Naive B cell (primary cell): ENCODE results near the gene SLC10A6. TPM values are rescaled to one million over a fixed set of nuclear protein-coding genes. Genes with fewer than 3 reads are reported as not detected.

Experiments used
- ATAC-seq, 2 donors: fragments of 150-1000 bp; cut with Tn5 transposase; 2 replicates each; pipeline ENCODE4 v1.10.0; 2021; ENCODE audit warnings: low read depth in 2 of 2, mild to moderate bottlenecking in 2 of 2, moderate library complexity in 2 of 2
- DNase-seq: peaks from one replicate; pipeline ENCODE4 v3.0.0; 2022
- H3K27ac Mint-ChIP-seq, 6 donors: one replicate each; pipeline ENCODE4 v1.8.0; 2020 to 2022; ENCODE audit warnings: mild to moderate bottlenecking in 6 of 6, mixed read lengths in 6 of 6, moderate library complexity in 5 of 6, inconsistent platforms in 2 of 6
- H3K27me3 Mint-ChIP-seq, 3 donors: one replicate each; pipeline ENCODE4 v1.8.0; 2021 to 2022; ENCODE audit warnings: mixed read lengths in 3 of 3, mild to moderate bottlenecking in 1 of 3
- H3K36me3 Mint-ChIP-seq, 2 donors: one replicate each; pipeline ENCODE4 v1.8.0; 2020 to 2022; ENCODE audit warnings: mixed read lengths in 2 of 2, inconsistent platforms in 1 of 2, mild to moderate bottlenecking in 1 of 2
- H3K4me1 Mint-ChIP-seq, 3 donors: one replicate each; pipeline ENCODE4 v1.8.0; 2020 to 2022; ENCODE audit warnings: mixed read lengths in 3 of 3, inconsistent platforms in 1 of 3, mild to moderate bottlenecking in 1 of 3, moderate library complexity in 1 of 3
- H3K4me3 Mint-ChIP-seq, 8 donors: one replicate each; pipeline ENCODE4 v1.8.0; 2020 to 2022; ENCODE audit warnings: mild to moderate bottlenecking in 8 of 8, mixed read lengths in 8 of 8, moderate library complexity in 8 of 8, inconsistent platforms in 2 of 8
- H3K9me3 Mint-ChIP-seq, 7 donors: one replicate each; pipeline ENCODE4 v1.8.0; 2020 to 2022; ENCODE audit warnings: mixed read lengths in 7 of 7, mild to moderate bottlenecking in 5 of 7, inconsistent platforms in 2 of 7, moderate library complexity in 1 of 7
- polyA plus RNA-seq, 6 donors: library from polyadenylated mRNA; unstranded; fragments of 300-500 nt; fragmentation: Illumina TruSeq; gene quantifications; one replicate each; pipeline ENCODE4 v1.2.3, GENCODE V29; 2021; ENCODE audit warnings: low read depth in 6 of 6

SLC10A6 gene
- polyA plus RNA-seq = not detected

GRCh38 chr4:86848732-86849619, at the start of gene SLC10A6:
Gene SLC10A6, minus strand, starts transcription at chr4:86849384. Its CDS starts 269 bp downstream, at chr4:86849115.
- DNase-seq (no peak), ATAC-seq (no peak)
- no peak within 1 kb of the TSS for H3K4me3 Mint-ChIP-seq
- no peak within 1 kb of the TSS for H3K27ac Mint-ChIP-seq
- peaks cover 0 to 4% (median 0%) of the 10 kb centered on the region in 3 donors for H3K27me3 Mint-ChIP-seq
- H3K4me1 Mint-ChIP-seq = no peaks in the 10 kb centered on the region
- no peaks in the 10 kb centered on the region for H3K36me3 Mint-ChIP-seq
- peaks cover 0 to 9% (median 0%) of the 10 kb centered on the region in 7 donors for H3K9me3 Mint-ChIP-seq

GRCh38 chr4:86898562-86898961, 49.4 kb upstream of the SLC10A6 start:
- Mint-ChIP-seq H3K4me3 (no peak overlapping the region), H3K27ac (no peak overlapping the region), H3K36me3 (peaks cover 0 to 4% of the 10 kb centered on the region in 2 donors), H3K27me3 (peaks cover 0 to 11% (median 0%) of the 10 kb centered on the region in 3 donors), H3K9me3 (no peaks in the 10 kb centered on the region), H3K4me1 (no peaks in the 10 kb centered on the region)
- no peak for ATAC-seq
- no peak for DNase-seq

GRCh38 chr4:86896596-86896995, 47.4 kb upstream of the SLC10A6 start:
- H3K27me3 Mint-ChIP-seq = peaks cover 7 to 13% (median 9%) of the 10 kb centered on the region in 3 donors
- no peak for ATAC-seq
- peaks cover 0 to 1% of the 10 kb centered on the region in 2 donors for H3K36me3 Mint-ChIP-seq
- no peak overlapping the region for H3K27ac Mint-ChIP-seq
- H3K4me3 Mint-ChIP-seq = no peak overlapping the region
- no peak for DNase-seq
- H3K4me1 Mint-ChIP-seq = peaks cover 0 to 7% (median 6%) of the 10 kb centered on the region in 3 donors
- no peaks in the 10 kb centered on the region for H3K9me3 Mint-ChIP-seq

- peak; percentile 50 to 51 for ATAC-seq
- Mint-ChIP-seq H3K4me1 (peaks cover 0 to 12% (median 6%) of the 10 kb centered on the region in 3 donors), H3K27ac (no peak overlapping the region), H3K36me3 (no peaks in the 10 kb centered on the region), H3K4me3 (no peak overlapping the region), H3K27me3 (peaks cover 9 to 17% (median 16%) of the 10 kb centered on the region in 3 donors), H3K9me3 (no peaks in the 10 kb centered on the region)
- peak; percentile 38 for DNase-seq
Measured at GRCh38 chr4:86895692-86896488, 46.7 kb upstream of the SLC10A6 start.

GRCh38 chr4:86894455-86894854, 45.3 kb upstream of the SLC10A6 start:
- no peak overlapping the region for H3K4me3 Mint-ChIP-seq
- H3K27me3 Mint-ChIP-seq = peaks cover 15 to 29% (median 26%) of the 10 kb centered on the region in 3 donors
- H3K4me1 Mint-ChIP-seq = peaks cover 0 to 12% (median 6%) of the 10 kb centered on the region in 3 donors
- H3K36me3 Mint-ChIP-seq = no peaks in the 10 kb centered on the region
- H3K27ac Mint-ChIP-seq = no peak overlapping the region
- ATAC-seq = no peak
- no peak for DNase-seq
- no peaks in the 10 kb centered on the region for H3K9me3 Mint-ChIP-seq

GRCh38 chr4:86893136-86893535, 44.0 kb upstream of the SLC10A6 start:
- peaks cover 0 to 12% (median 6%) of the 10 kb centered on the region in 3 donors for H3K4me1 Mint-ChIP-seq
- H3K4me3 Mint-ChIP-seq = peak overlapping the region in 7 of 8 donors; percentile 13 to 88 (median 76)
- peak overlapping the region in 1 of 6 donors; percentile 5 for H3K27ac Mint-ChIP-seq
- DNase-seq (no peak), ATAC-seq (no peak)
- no peaks in the 10 kb centered on the region for H3K36me3 Mint-ChIP-seq
- H3K27me3 Mint-ChIP-seq = peaks cover 17 to 29% (median 26%) of the 10 kb centered on the region in 3 donors
- H3K9me3 Mint-ChIP-seq = no peaks in the 10 kb centered on the region

- Mint-ChIP-seq H3K27me3 (peaks cover 17 to 29% (median 26%) of the 10 kb centered on the region in 3 donors), H3K4me3 (peak overlapping the region; percentile 69 to 93 (median 83)), H3K9me3 (no peaks in the 10 kb centered on the region), H3K36me3 (no peaks in the 10 kb centered on the region), H3K4me1 (peaks cover 0 to 12% (median 6%) of the 10 kb centered on the region in 3 donors), H3K27ac (no peak overlapping the region)
- ATAC-seq = peak; percentile 38 to 43
- DNase-seq = no peak
Measured at GRCh38 chr4:86892636-86892960, 43.4 kb upstream of the SLC10A6 start.

- DNase-seq = peak; percentile 15
- ATAC-seq = peak; percentile 62 to 67
- Mint-ChIP-seq H3K9me3 (no peaks in the 10 kb centered on the region), H3K36me3 (no peaks in the 10 kb centered on the region), H3K4me3 (peak within 1 kb of the TSS; percentile 69 to 93 (median 84)), H3K27ac (peak within 1 kb of the TSS in 1 of 6 donors; percentile 5), H3K4me1 (peaks cover 0 to 12% (median 6%) of the 10 kb centered on the region in 3 donors), H3K27me3 (peaks cover 17 to 29% (median 26%) of the 10 kb centered on the region in 3 donors)
Measured at GRCh38 chr4:86891762-86892635, 42.8 kb upstream of the SLC10A6 start, which contains the start of gene C4orf36. Gene C4orf36, minus strand, starts transcription at chr4:86892422. Its CDS starts 902 bp downstream, at chr4:86891520.

GRCh38 chr4:86890790-86891189, 41.6 kb upstream of the SLC10A6 start:
- no peak for ATAC-seq
- H3K36me3 Mint-ChIP-seq = no peaks in the 10 kb centered on the region
- peaks cover 17 to 29% (median 26%) of the 10 kb centered on the region in 3 donors for H3K27me3 Mint-ChIP-seq

GRCh38 chr4:86879641-86880040, 30.5 kb upstream of the SLC10A6 start:
- no peaks in the 10 kb centered on the region for H3K27me3 Mint-ChIP-seq
- peaks cover 6 to 22% of the 10 kb centered on the region in 2 donors for H3K36me3 Mint-ChIP-seq
- DNase-seq = no peak
- ATAC-seq = no peak
- H3K9me3 Mint-ChIP-seq = peaks cover 6 to 40% (median 33%) of the 10 kb centered on the region in 7 donors
- H3K4me3 Mint-ChIP-seq = no peak overlapping the region
- H3K27ac Mint-ChIP-seq = no peak overlapping the region
- H3K4me1 Mint-ChIP-seq = no peaks in the 10 kb centered on the region

More at GRCh38 chr4:86890790-86891189, 41.6 kb upstream of the SLC10A6 start:
- Mint-ChIP-seq H3K4me3 (peak overlapping the region in 7 of 8 donors; percentile 18 to 88 (median 69)), H3K27ac (no peak overlapping the region), H3K9me3 (no peaks in the 10 kb centered on the region), H3K4me1 (peaks cover 0 to 12% (median 6%) of the 10 kb centered on the region in 3 donors)
- DNase-seq = no peak

- H3K36me3 Mint-ChIP-seq = peaks cover 6 to 22% of the 10 kb centered on the region in 2 donors
- no peak for ATAC-seq
- H3K27ac Mint-ChIP-seq = no peak overlapping the region
- H3K9me3 Mint-ChIP-seq = peaks cover 6 to 40% (median 33%) of the 10 kb centered on the region in 7 donors
- no peaks in the 10 kb centered on the region for H3K4me1 Mint-ChIP-seq
- H3K4me3 Mint-ChIP-seq = no peak overlapping the region
- no peak for DNase-seq
- H3K27me3 Mint-ChIP-seq = peaks cover 0 to 2% (median 0%) of the 10 kb centered on the region in 3 donors
Measured at GRCh38 chr4:86878640-86879039, 29.5 kb upstream of the SLC10A6 start.

GRCh38 chr4:86876894-86877685, 27.9 kb upstream of the SLC10A6 start:
- peaks cover 6 to 22% of the 10 kb centered on the region in 2 donors for H3K36me3 Mint-ChIP-seq
- ATAC-seq (no peak), DNase-seq (no peak)
- H3K27me3 Mint-ChIP-seq = peaks cover 0 to 5% (median 0%) of the 10 kb centered on the region in 3 donors
- peaks cover 0 to 2% (median 0%) of the 10 kb centered on the region in 3 donors for H3K4me1 Mint-ChIP-seq
- H3K9me3 Mint-ChIP-seq = peaks cover 6 to 35% (median 30%) of the 10 kb centered on the region in 7 donors
- H3K4me3 Mint-ChIP-seq = no peak overlapping the region
- H3K27ac Mint-ChIP-seq = no peak overlapping the region
